ENCODE results near the gene JPT1. TPM values are rescaled to one million over a fixed set of nuclear protein-coding genes. Genes with fewer than 3 reads are reported as not detected.
A peak's percentile ranks its signal among the peaks of the same experiment; 100 is the strongest.

The JPT1 gene
- total RNA-seq, 8 experiments from 2014 or later: 95.0 to 664 (median 275) TPM

- in situ Hi-C loops (cut with MboI; ENCODE audit: low pct_unique_long_range_greater_than_20kb in 2 of 9, low sequenced_read_pairs in 9 of 9, unreplicated experiment in 9 of 9): no loop called here
- ATAC-seq (replicated peaks in 6 of 8): no peak
- H3K4me3 ChIP-seq: no peak overlapping the region
- no peak overlapping the region for H3K27ac ChIP-seq
- H3K4me1 ChIP-seq (replicated peaks in 1 of 2): peaks cover 10 to 15% of the 10 kb centered on the region in 2 donors
- 20 to 93% (median 82%) methylated on average over 1 to 8 of the region's 14 CpGs; no CpG with 5 or more reads in 2 of the 10 experiments for WGBS, 10 experiments
Measured at GRCh38 chr17:75103601-75104554, 50.4 kb downstream of the JPT1 start.

DNA sequence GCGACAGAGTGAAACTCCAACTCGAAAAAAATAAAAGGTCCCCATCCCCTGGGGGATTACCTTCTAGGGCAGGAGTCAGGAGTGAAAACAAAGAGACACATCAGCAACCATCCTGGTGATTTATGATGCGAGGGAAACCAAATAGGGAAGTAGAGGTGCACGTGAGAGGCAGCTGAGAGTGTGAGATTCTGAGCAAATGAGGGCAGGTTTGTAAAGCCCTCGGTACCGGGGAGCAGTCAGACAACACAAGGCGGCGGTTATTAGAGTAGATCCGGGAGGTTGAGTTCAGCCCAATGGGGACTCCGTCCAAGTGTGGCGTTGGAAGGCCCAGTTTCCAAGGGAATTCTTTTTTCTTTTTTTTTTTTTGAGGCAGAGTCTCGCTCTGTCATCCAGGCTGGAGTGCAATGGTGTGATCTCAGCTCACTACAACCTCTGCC, 51.9 kb downstream of the JPT1 start:
- in situ Hi-C loops (cut with MboI; ENCODE audit: low pct_unique_long_range_greater_than_20kb in 2 of 9, low sequenced_read_pairs in 9 of 9, unreplicated experiment in 9 of 9): no loop called here
- WGBS, 10 experiments: 33 to 93% (median 53%) methylated on average over 3 to 11 of the region's 12 CpGs; no CpG with 5 or more reads in 3 of the 10 experiments
- Histone ChIP-seq H3K4me3 (no peak overlapping the region), H3K27ac (peak overlapping the region; percentile 6 to 69), H3K4me1 (replicated peaks in 1 of 2) (peaks cover 7 to 13% of the 10 kb centered on the region in 2 donors)
- ATAC-seq (replicated peaks in 6 of 8): peak in 5 of 8 experiments; percentile 67 to 92 (median 83)

- H3K4me3 ChIP-seq: no peak overlapping the region
- in situ Hi-C loops (cut with MboI; ENCODE audit: low pct_unique_long_range_greater_than_20kb in 2 of 9, low sequenced_read_pairs in 9 of 9, unreplicated experiment in 9 of 9): no loop called here
- 97 to 100% methylated on average over 2 to 7 of the region's 31 CpGs; no CpG with 5 or more reads in 8 of the 10 experiments for WGBS, 10 experiments
- no peak overlapping the region for H3K27ac ChIP-seq
- H3K4me1 ChIP-seq (replicated peaks in 1 of 2): peaks cover 7 to 16% of the 10 kb centered on the region in 2 donors
- ATAC-seq (replicated peaks in 6 of 8): no peak
Measured at GRCh38 chr17:75099881-75100595, 54.3 kb downstream of the JPT1 start.

- ATAC-seq (replicated peaks in 6 of 8): no peak
- Histone ChIP-seq H3K4me3 (no peak overlapping the region), H3K4me1 (replicated peaks in 1 of 2) (peaks cover 7 to 28% of the 10 kb centered on the region in 2 donors), H3K27ac (no peak overlapping the region)
- WGBS, 10 experiments: 75 to 100% (median 96%) methylated on average over 2 to 4 of the region's 7 CpGs; no CpG with 5 or more reads in 7 of the 10 experiments
- in situ Hi-C loops (cut with MboI; ENCODE audit: low pct_unique_long_range_greater_than_20kb in 2 of 9, low sequenced_read_pairs in 9 of 9, unreplicated experiment in 9 of 9): no loop called here
Measured at GRCh38 chr17:75098861-75099260, 55.5 kb downstream of the JPT1 start.

GRCh38 chr17:75097865-75098264, 56.4 kb downstream of the JPT1 start:
- no peak overlapping the region for H3K27ac ChIP-seq
- in situ Hi-C loops (cut with MboI; ENCODE audit: low pct_unique_long_range_greater_than_20kb in 2 of 9, low sequenced_read_pairs in 9 of 9, unreplicated experiment in 9 of 9): no loop called here
- peaks cover 17 to 37% of the 10 kb centered on the region in 2 donors for H3K4me1 ChIP-seq (replicated peaks in 1 of 2)
- 85 to 100% (median 100%) methylated on average over 1 to 4 of the region's 7 CpGs; no CpG with 5 or more reads in 7 of the 10 experiments for WGBS, 10 experiments
- H3K4me3 ChIP-seq: no peak overlapping the region
- no peak for ATAC-seq (replicated peaks in 6 of 8)

GRCh38 chr17:75096082-75096625, 58.2 kb downstream of the JPT1 start:
- H3K4me3 ChIP-seq: no peak overlapping the region
- peaks cover 17 to 41% of the 10 kb centered on the region in 2 donors for H3K4me1 ChIP-seq (replicated peaks in 1 of 2)
- WGBS, 10 experiments: 17 to 90% (median 80%) methylated on average over 1 to 6 of the region's 14 CpGs; no CpG with 5 or more reads in 3 of the 10 experiments
- peak in 5 of 8 experiments; percentile 16 to 79 (median 64) for ATAC-seq (replicated peaks in 6 of 8)
- in situ Hi-C loops (cut with MboI; ENCODE audit: low pct_unique_long_range_greater_than_20kb in 2 of 9, low sequenced_read_pairs in 9 of 9, unreplicated experiment in 9 of 9): no loop called here
- H3K27ac ChIP-seq: no peak overlapping the region

GRCh38 chr17:75094871-75095399, 59.4 kb downstream of the JPT1 start:
- peaks cover 19 to 47% of the 10 kb centered on the region in 2 donors for H3K4me1 ChIP-seq (replicated peaks in 1 of 2)
- H3K4me3 ChIP-seq: no peak overlapping the region
- in situ Hi-C loops (cut with MboI; ENCODE audit: low pct_unique_long_range_greater_than_20kb in 2 of 9, low sequenced_read_pairs in 9 of 9, unreplicated experiment in 9 of 9): no loop called here
- WGBS, 10 experiments: 0 to 100% (median 61%) methylated on average over 1 to 14 of the region's 16 CpGs; no CpG with 5 or more reads in 6 of the 10 experiments
- peak in 6 of 8 experiments; percentile 10 to 80 (median 27) for ATAC-seq (replicated peaks in 6 of 8)
- peak overlapping the region in 1 of 2 donors; percentile 54 for H3K27ac ChIP-seq

DNA sequence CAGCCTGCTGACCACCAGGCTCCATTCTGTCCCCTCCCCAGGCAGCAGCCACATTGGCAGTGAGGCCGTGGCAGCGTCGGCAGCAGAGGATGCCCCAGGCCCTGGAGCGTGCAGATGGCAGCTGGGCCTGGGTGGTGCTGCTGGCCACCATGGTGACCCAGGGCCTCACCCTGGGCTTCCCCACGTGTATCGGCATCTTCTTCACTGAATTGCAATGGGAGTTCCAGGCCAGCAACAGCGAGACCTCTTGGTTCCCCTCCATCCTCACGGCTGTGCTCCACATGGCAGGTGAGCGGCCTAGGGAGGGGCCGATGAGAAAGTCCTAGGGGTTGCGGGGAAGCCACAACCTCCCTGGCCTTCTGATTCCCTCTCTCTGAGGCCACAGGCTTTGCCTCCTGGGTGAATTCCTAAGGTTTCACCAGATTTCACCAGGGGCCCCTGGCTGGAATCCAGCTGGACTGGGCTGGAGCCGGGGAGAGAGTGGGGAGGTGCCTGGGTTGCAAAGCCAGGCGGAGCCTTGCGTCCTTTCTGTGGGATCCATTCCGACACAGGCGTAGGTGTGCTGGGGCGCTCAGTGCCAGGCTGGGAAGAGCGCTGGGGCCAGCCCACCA, 60.7 kb downstream of the JPT1 start:
- H3K27ac ChIP-seq: peak overlapping the region; percentile 8 to 34
- in situ Hi-C loops (cut with MboI; ENCODE audit: low pct_unique_long_range_greater_than_20kb in 2 of 9, low sequenced_read_pairs in 9 of 9, unreplicated experiment in 9 of 9): no loop called here
- ATAC-seq (replicated peaks in 6 of 8): no peak
- 36 to 96% (median 96%) methylated on average over 4 to 14 of the region's 18 CpGs; no CpG with 5 or more reads in 7 of the 10 experiments for WGBS, 10 experiments
- H3K4me1 ChIP-seq (replicated peaks in 1 of 2): peaks cover 19 to 47% of the 10 kb centered on the region in 2 donors
- no peak overlapping the region for H3K4me3 ChIP-seq

GRCh38 chr17:75091855-75092327, 62.4 kb downstream of the JPT1 start:
- no peak overlapping the region for H3K4me3 ChIP-seq
- no peak for ATAC-seq (replicated peaks in 6 of 8)
- WGBS, 10 experiments: 57 to 100% (median 80%) methylated on average over 1 to 7 of the region's 10 CpGs; no CpG with 5 or more reads in 3 of the 10 experiments
- peak overlapping the region in 1 of 2 donors; percentile 15 for H3K27ac ChIP-seq
- peaks cover 19 to 59% of the 10 kb centered on the region in 2 donors for H3K4me1 ChIP-seq (replicated peaks in 1 of 2)
- in situ Hi-C loops (cut with MboI; ENCODE audit: low pct_unique_long_range_greater_than_20kb in 2 of 9, low sequenced_read_pairs in 9 of 9, unreplicated experiment in 9 of 9): no loop called here

DNA sequence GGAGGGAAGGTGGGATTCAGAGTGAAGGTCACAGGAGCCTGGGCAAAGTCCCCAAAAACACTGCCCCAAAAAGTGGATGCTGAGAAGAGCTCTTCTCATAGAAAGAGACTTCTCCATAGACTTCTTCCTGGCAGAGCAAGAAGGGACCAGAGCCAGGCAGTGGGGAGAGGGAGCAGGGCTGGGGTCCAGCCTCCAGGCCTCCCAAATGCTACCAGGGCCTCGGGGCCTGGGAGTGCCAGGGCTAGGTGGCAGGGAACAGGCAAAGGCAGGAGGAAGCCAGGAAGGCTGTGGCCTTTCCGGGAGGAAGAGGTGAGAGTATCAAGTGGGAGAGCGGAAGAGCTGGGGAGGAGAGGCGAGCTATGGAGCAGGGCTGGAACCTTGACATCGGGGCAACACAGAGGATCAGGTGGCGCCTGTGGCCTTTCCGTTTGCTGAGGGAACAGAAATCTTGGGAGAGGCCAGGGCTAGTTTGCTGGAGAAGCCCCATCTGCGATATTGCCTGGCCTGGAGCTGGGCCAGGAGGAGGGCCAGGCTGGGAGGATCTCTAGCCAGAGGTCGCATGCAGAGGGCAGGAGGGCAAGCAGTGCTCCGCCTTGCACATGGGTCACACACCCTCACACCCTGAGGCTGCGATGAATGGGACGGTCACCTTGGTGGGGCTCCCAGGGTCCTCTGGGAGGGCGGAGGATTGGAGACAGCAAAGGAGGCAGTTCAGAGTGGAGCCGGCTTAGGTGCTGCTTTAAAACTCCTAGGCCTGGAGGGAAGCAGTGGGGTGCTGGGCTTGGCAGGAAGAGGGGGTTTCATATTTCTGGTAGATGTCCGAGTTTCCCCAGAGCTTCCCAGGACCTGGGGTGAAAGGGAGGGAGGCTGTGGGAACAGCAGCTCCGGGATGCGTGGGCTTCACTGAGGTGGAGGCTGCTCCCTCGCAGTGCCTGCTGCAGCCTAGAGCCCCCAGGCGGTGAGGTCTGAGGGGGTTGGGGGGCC, 63.1 kb downstream of the JPT1 start:
- Histone ChIP-seq H3K4me3 (no peak overlapping the region), H3K4me1 (replicated peaks in 1 of 2) (peaks cover 19 to 59% of the 10 kb centered on the region in 2 donors), H3K27ac (peak overlapping the region in 1 of 2 donors; percentile 68)
- in situ Hi-C loops (cut with MboI; ENCODE audit: low pct_unique_long_range_greater_than_20kb in 2 of 9, low sequenced_read_pairs in 9 of 9, unreplicated experiment in 9 of 9): no loop called here
- 0 to 100% (median 52%) methylated on average over 1 to 8 of the region's 19 CpGs; no CpG with 5 or more reads in 2 of the 10 experiments for WGBS, 10 experiments
- peak in 6 of 8 experiments; percentile 2 to 24 (median 10) for ATAC-seq (replicated peaks in 6 of 8)

Data from motor neuron (in vitro differentiated cells).